ENCODE results near the gene PRR11. TPM values are rescaled to one million over a fixed set of nuclear protein-coding genes. Genes with fewer than 3 reads are reported as not detected.

Gene PRR11
- total RNA-seq, 1 experiment from 2014 or later, result 109 TPM

DNA sequence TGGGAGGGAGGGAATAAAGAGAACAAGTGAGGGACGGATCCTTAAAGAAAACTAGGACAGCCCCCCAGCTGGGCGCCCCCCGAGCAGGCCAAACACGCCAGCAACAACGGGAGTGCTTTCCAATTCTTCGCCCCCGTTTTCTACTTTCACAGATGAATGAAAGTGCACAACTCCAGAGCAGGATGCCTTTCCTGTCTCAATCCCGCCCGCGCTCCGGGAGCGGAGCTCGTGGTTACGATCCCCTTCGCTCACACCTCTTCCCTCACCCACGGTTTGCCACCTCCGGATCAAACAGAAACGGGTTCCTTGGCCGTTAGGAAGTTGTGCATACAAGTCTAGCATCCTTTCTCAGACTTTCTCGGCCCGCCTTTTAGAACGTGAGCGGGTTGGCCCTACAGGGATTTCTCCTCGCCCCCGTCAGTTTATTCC is 1.2 kb upstream of the PRR11 start:
- Histone ChIP-seq H3K27me3 (ENCODE audit: insufficient read depth, low read depth) (no peaks in the 10 kb centered on the region), H3K4me2 (peak overlapping the region; percentile 76), H3K9me2 (ENCODE audit: insufficient read depth) (no peaks in the 10 kb centered on the region), H3K79me2 (ENCODE audit: low read depth) (peaks cover 88% of the 10 kb centered on the region), H4K20me1 (ENCODE audit: insufficient read depth) (0 out of 2 replicates have a peak, but pooled peaks cover 3% of the 10 kb centered on the region), H3K9me3 (ENCODE audit: insufficient read depth, low read depth) (no peaks in the 10 kb centered on the region), H3F3A (ENCODE audit: insufficient read depth, low read depth) (peaks cover 15% of the 10 kb centered on the region), H3K4me3 (peak overlapping the region; percentile 80), H2AFZ (peak overlapping the region; percentile 96), H3K27ac (peak overlapping the region; percentile 71), H3K36me3 (ENCODE audit: low read depth) (0 out of 2 replicates have a peak, but pooled peaks cover 3% of the 10 kb centered on the region), H3K4me1 (replicated peaks; ENCODE audit: insufficient read depth) (peaks cover 58% of the 10 kb centered on the region)
- peak; percentile 42 to 46 for DNase-seq
- no peak for TF ChIP-seq CTCF (conservative IDR thresholded peaks at IDR 0.05)
- TF ChIP-seq EZH2 (IDR thresholded peaks at IDR 0.05; ENCODE audit: low read depth), result no peak
- intact Hi-C loops (cut with micrococcal nuclease; ENCODE audit: unreplicated experiment), result loop anchor here (2.0 kb wide), 1 partner anchor 464 kb away; the partner anchor contains the start of gene CLTC
- TSS peak; percentile 48 for BruUV-seq (replicated peaks)
- ChIA-PET POLR2A (ENCODE audit: unreplicated experiment) (interaction anchor here (0.6 kb wide), 1 partner anchor 72 kb away, joined by 6 read pairs; no protein-coding TSS in a partner anchor), CTCF (no interaction called here)

- Histone ChIP-seq H3K9me3 (ENCODE audit: insufficient read depth, low read depth) (no peaks in the 10 kb centered on the region), H3F3A (ENCODE audit: insufficient read depth, low read depth) (peaks cover 11% of the 10 kb centered on the region; the same call in 1 of the 2 replicates), H3K27ac (peak within 1 kb of the TSS; percentile 71), H3K36me3 (ENCODE audit: low read depth) (0 out of 2 replicates have a peak, but pooled peaks cover 3% of the 10 kb centered on the region), H3K27me3 (ENCODE audit: insufficient read depth, low read depth) (no peaks in the 10 kb centered on the region), H3K4me1 (replicated peaks; ENCODE audit: insufficient read depth) (peaks cover 52% of the 10 kb centered on the region), H3K9me2 (ENCODE audit: insufficient read depth) (no peaks in the 10 kb centered on the region), H3K4me3 (peak within 1 kb of the TSS; percentile 80), H3K4me2 (peak within 1 kb of the TSS; percentile 86), H2AFZ (peak within 1 kb of the TSS; percentile 96), H4K20me1 (ENCODE audit: insufficient read depth) (no peaks in the 10 kb centered on the region), H3K79me2 (ENCODE audit: low read depth) (peaks cover 88% of the 10 kb centered on the region)
- no TSS peak for BruUV-seq (replicated peaks)
- intact Hi-C loops (cut with micrococcal nuclease; ENCODE audit: unreplicated experiment), result loop anchor here (1.0 to 2.0 kb wide), 3 partner anchors 49 to 637 kb away; partner anchors contain the start of genes CLTC and TRIM37
- CTCF ChIA-PET, result interaction anchor here (0.6 kb wide), 1 partner anchor 194 kb away, joined by 3 read pairs; no protein-coding TSS in a partner anchor
- DNase-seq, result peak in 1 of 2 experiments; percentile 98
- POLR2A ChIA-PET (ENCODE audit: unreplicated experiment), result interaction anchor here (0.6 to 1.1 kb wide), 6 partner anchors 38 to 693 kb away, joined by 3 to 7 read pairs (median 4); partner anchors contain the start of gene CLTC
- TF ChIP-seq CTCF (conservative IDR thresholded peaks at IDR 0.05) (no peak), EZH2 (IDR thresholded peaks at IDR 0.05; ENCODE audit: low read depth) (no peak)
Observed at GRCh38 chr17:59154721-59155438, 666 bp upstream of the PRR11 start, which contains the start of gene SKA2. SKA2 (minus strand) TSS chr17:59155186; CDS start chr17:59155163, 23 bp downstream.

- CTCF ChIA-PET, result no interaction called here
- no peak overlapping the region for H2AFZ ChIP-seq
- no TSS peak for BruUV-seq (replicated peaks)
- no peak overlapping the region for H3K27ac ChIP-seq
- H3K4me2 ChIP-seq, result no peak overlapping the region
- H3K36me3 ChIP-seq (ENCODE audit: low read depth), result no peaks in the 10 kb centered on the region
- no peak for TF ChIP-seq CTCF (conservative IDR thresholded peaks at IDR 0.05)
- no peak for TF ChIP-seq EZH2 (IDR thresholded peaks at IDR 0.05; ENCODE audit: low read depth)
- no peaks in the 10 kb centered on the region for H3K9me3 ChIP-seq (ENCODE audit: insufficient read depth, low read depth)
- peaks cover 90% of the 10 kb centered on the region for H3K79me2 ChIP-seq (ENCODE audit: low read depth)
- no peaks in the 10 kb centered on the region for H3F3A ChIP-seq (ENCODE audit: insufficient read depth, low read depth)
- no peak overlapping the region for H3K4me3 ChIP-seq
- no peaks in the 10 kb centered on the region for H3K9me2 ChIP-seq (ENCODE audit: insufficient read depth)
- no peak for DNase-seq
- H4K20me1 ChIP-seq (ENCODE audit: insufficient read depth), result no peaks in the 10 kb centered on the region
- intact Hi-C loops (cut with micrococcal nuclease; ENCODE audit: unreplicated experiment), result no loop called here
- no peaks in the 10 kb centered on the region for H3K27me3 ChIP-seq (ENCODE audit: insufficient read depth, low read depth)
- peaks cover 26% of the 10 kb centered on the region for H3K4me1 ChIP-seq (replicated peaks; ENCODE audit: insufficient read depth)
- POLR2A ChIA-PET (ENCODE audit: unreplicated experiment), result no interaction called here
Observed at GRCh38 chr17:59160157-59161025, 4.8 kb downstream of the PRR11 start.
